ENCODE data around the gene SYNE1. TPM values are rescaled to one million over a fixed set of nuclear protein-coding genes. Genes with fewer than 3 reads are reported as not detected.
"Not testable (repeated sequence)": the region's sequence is repeated elsewhere in the genome, so short reads cannot be mapped to it uniquely, and the experiment has no call there.

Gene SYNE1
- total and polyA plus RNA-seq, 7 donors = 7.2 to 203 (median 86.4) TPM

DNA sequence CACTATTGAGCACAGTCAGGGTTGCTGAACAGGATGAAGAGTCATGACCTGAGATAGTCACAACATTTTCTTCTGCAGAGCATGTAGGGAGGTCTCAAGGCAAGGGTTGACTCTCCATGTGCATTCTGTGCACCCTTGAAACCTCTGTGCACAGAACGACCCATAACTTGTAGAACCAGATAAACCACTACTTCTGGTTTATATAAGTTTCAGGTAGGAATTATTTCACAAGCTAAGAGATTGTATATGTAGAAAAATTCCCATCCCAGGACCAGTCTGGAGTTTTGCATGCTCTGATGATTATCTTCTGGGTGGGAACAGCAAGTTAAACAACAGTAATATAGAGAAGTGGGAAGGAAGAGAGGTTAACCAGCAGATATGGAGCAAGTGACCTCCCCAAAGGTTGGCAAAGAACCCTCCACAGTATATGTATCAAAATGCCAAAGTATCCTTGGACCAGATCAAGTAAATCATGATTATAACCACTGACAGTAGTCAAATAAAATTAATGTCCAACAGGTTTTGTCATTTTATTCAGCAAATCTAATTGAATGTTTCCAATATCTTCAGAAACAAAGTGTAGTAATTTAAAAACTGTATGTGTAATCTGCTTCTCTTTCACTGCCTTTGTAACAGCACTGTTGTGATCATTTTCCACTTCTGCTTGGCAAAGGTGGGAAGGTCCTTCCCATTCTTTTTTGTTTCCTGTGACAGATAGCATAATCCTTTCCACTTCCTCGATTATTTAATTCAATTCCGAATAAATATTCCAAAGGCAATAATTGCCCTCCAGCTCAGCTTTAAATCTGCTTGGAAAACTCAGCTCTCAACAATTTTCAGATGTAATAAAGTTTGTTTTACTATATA is 104.4 kb downstream of the SYNE1 start:
- intact Hi-C loops (cut with DNase I) = no loop called here
- Histone ChIP-seq H3K9me3 (no peaks in the 10 kb centered on the region), H3K4me1 (no peaks in the 10 kb centered on the region), H3K4me3 (no peak overlapping the region), H3K27me3 (no peaks in the 10 kb centered on the region), H3K27ac (no peak overlapping the region), H3K36me3 (no peaks in the 10 kb centered on the region)
- TF ChIP-seq POLR2A (IDR thresholded peaks at IDR 0.05) (no peak), POLR2AphosphoS5 (IDR thresholded peaks at IDR 0.05) (no peak), EP300 (IDR thresholded peaks at IDR 0.05) (no peak)
- TF ChIP-seq, protein P1, sequence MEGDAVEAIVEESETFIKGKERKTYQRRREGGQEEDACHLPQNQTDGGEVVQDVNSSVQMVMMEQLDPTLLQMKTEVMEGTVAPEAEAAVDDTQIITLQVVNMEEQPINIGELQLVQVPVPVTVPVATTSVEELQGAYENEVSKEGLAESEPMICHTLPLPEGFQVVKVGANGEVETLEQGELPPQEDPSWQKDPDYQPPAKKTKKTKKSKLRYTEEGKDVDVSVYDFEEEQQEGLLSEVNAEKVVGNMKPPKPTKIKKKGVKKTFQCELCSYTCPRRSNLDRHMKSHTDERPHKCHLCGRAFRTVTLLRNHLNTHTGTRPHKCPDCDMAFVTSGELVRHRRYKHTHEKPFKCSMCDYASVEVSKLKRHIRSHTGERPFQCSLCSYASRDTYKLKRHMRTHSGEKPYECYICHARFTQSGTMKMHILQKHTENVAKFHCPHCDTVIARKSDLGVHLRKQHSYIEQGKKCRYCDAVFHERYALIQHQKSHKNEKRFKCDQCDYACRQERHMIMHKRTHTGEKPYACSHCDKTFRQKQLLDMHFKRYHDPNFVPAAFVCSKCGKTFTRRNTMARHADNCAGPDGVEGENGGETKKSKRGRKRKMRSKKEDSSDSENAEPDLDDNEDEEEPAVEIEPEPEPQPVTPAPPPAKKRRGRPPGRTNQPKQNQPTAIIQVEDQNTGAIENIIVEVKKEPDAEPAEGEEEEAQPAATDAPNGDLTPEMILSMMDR (IDR thresholded peaks at IDR 0.05) = no peak
- no peak for DNase-seq
- 62 to 74% methylated on average over 3 of the region's 3 CpGs for WGBS, 2 donors

DNA sequence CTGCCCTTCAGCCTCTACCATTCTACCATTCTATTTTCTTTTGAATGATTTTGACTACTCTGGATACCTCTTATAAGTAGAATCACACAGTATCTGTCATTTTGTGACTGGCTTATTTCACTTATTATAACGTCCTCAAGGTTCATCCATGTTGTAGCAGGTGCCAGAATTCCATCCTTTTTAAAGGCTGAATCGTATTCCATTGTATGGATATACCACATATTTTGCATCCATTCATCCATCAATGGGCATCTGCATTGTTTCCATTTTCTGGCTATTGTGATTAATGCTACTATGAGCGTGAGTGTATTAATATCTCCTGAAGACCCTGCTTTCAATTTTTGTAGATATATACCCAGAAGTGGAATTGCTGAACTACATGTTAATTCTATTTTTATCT is 105.5 kb downstream of the SYNE1 start:
- no peaks in the 10 kb centered on the region for H3K27me3 ChIP-seq
- H3K36me3 ChIP-seq = no peaks in the 10 kb centered on the region
- no peaks in the 10 kb centered on the region for H3K4me1 ChIP-seq
- H3K4me3 ChIP-seq = no peak overlapping the region
- intact Hi-C loops (cut with DNase I) = no loop called here
- 63 to 83% methylated on average over 3 of the region's 3 CpGs for WGBS, 2 donors
- TF ChIP-seq EP300 (IDR thresholded peaks at IDR 0.05) = no peak
- no peak for TF ChIP-seq POLR2A (IDR thresholded peaks at IDR 0.05)
- TF ChIP-seq, protein P1 (IDR thresholded peaks at IDR 0.05) = no peak
- no peak for TF ChIP-seq POLR2AphosphoS5 (IDR thresholded peaks at IDR 0.05)
- H3K9me3 ChIP-seq = no peaks in the 10 kb centered on the region
- no peak overlapping the region for H3K27ac ChIP-seq
- no peak for DNase-seq

DNA sequence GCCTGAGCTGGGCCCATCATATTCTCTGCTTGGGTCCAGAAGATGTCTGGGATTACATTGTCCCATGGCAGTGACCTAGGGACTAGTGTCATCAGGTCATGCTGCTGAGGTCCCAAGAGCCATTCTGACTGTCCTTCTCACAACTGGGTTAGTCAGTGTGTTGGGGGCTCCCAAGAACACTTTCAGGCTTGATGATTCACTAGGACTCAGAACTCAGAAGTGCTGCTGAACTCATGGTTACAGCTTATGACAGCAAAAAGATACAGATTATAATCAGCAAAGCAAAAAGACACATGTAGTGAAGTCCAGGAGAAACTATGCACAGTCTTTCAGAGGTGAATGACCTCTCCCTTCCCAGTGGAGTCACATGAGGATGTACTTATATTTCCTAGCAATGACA is 107.8 kb downstream of the SYNE1 start:
- H3K27ac ChIP-seq = no peak overlapping the region
- TF ChIP-seq EP300 (IDR thresholded peaks at IDR 0.05) = no peak
- no peak for TF ChIP-seq POLR2A (IDR thresholded peaks at IDR 0.05)
- TF ChIP-seq POLR2AphosphoS5 (IDR thresholded peaks at IDR 0.05) = no peak
- TF ChIP-seq, protein P1 (IDR thresholded peaks at IDR 0.05) = no peak
- DNase-seq = no peak
- no peaks in the 10 kb centered on the region for H3K4me1 ChIP-seq
- no peaks in the 10 kb centered on the region for H3K27me3 ChIP-seq
- no peak overlapping the region for H3K4me3 ChIP-seq
- no peaks in the 10 kb centered on the region for H3K36me3 ChIP-seq
- intact Hi-C loops (cut with DNase I) = no loop called here
- no peaks in the 10 kb centered on the region for H3K9me3 ChIP-seq

GRCh38 chr6:152514120-152514519 is 123.0 kb downstream of the SYNE1 start:
- WGBS, 2 donors = 73 to 98% methylated on average over 1 of the region's 1 CpG

GRCh38 chr6:152509916-152510315 is 127.2 kb downstream of the SYNE1 start:
- Histone ChIP-seq H3K4me3 (no peak overlapping the region), H3K27ac (no peak overlapping the region), H3K36me3 (no peaks in the 10 kb centered on the region), H3K27me3 (no peaks in the 10 kb centered on the region), H3K4me1 (no peaks in the 10 kb centered on the region), H3K9me3 (no peaks in the 10 kb centered on the region)
- TF ChIP-seq EP300 (IDR thresholded peaks at IDR 0.05) (no peak), POLR2A (IDR thresholded peaks at IDR 0.05) (no peak)
- intact Hi-C loops (cut with DNase I) = no loop called here
- 90 to 92% methylated on average over 5 of the region's 5 CpGs for WGBS, 2 donors
- DNase-seq = no peak

More at GRCh38 chr6:152514120-152514519, 123.0 kb downstream of the SYNE1 start:
- H3K27ac ChIP-seq; DNase-seq; H3K9me3 ChIP-seq; H3K4me1 ChIP-seq; H3K4me3 ChIP-seq; intact Hi-C loops (cut with DNase I); H3K36me3 ChIP-seq; H3K27me3 ChIP-seq: not testable (repeated sequence)

DNA sequence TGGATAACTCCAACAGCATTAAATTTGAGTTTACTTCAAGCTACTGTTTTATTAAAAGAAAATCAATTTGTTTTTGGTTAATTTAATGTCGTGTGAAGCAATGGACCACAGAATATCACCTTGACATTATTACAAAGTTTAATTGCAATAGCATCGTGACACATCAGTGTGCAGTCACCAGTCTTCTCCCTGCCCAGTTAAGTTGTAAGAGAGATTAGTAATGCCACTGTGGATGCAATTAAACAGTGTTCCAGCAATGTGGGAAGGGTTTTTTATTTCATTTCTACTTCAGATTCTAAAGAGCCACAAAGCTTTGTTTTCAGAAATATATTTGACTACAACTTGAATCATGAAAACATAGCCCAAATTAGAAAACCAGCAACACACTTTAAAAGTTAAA is 128.7 kb downstream of the SYNE1 start:
- H3K27ac ChIP-seq = no peak overlapping the region
- no peak for TF ChIP-seq POLR2A (IDR thresholded peaks at IDR 0.05)
- no peak for TF ChIP-seq POLR2AphosphoS5 (IDR thresholded peaks at IDR 0.05)
- no peak for TF ChIP-seq EP300 (IDR thresholded peaks at IDR 0.05)
- TF ChIP-seq, protein P1 (IDR thresholded peaks at IDR 0.05) = no peak
- no peaks in the 10 kb centered on the region for H3K9me3 ChIP-seq
- no peak overlapping the region for H3K4me3 ChIP-seq
- no peaks in the 10 kb centered on the region for H3K36me3 ChIP-seq
- H3K4me1 ChIP-seq = no peaks in the 10 kb centered on the region
- 70 to 81% methylated on average over 2 of the region's 2 CpGs for WGBS, 2 donors
- DNase-seq = no peak
- no peaks in the 10 kb centered on the region for H3K27me3 ChIP-seq
- intact Hi-C loops (cut with DNase I) = no loop called here

All from sigmoid colon (tissue), 7 donors.